AML-193 (cell line): Measurements from ENCODE around the gene TH.
A peak's percentile ranks its signal among the peaks of the same experiment; 100 is the strongest.
"Not testable (repeated sequence)": the region's sequence is repeated elsewhere in the genome, so short reads cannot be mapped to it uniquely, and the experiment has no call there.

Source experiments
- DNase-seq, 2 experiments: peaks; one replicate each; lab custom pipeline; 2025; lab: John Stamatoyannopoulos, UW

TH gene

DNA sequence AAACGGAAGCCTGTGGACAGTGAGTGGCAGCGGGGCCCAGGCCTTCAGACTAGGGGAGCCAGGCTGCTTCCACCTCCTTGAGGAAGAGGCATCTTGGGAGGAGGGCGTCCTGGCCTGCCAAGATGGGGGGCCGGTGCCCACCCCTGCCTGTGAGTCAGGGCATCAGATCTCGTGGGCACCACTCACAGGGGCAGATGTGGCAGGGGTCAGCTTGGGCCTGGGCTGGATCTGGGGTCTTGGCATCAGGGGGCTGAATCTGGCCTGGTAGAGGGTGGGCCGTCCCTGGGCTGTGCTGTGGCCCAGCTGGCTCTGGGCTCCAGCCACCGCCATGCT, 24.1 kb upstream of the TH start:
- no peak for DNase-seq

DNA sequence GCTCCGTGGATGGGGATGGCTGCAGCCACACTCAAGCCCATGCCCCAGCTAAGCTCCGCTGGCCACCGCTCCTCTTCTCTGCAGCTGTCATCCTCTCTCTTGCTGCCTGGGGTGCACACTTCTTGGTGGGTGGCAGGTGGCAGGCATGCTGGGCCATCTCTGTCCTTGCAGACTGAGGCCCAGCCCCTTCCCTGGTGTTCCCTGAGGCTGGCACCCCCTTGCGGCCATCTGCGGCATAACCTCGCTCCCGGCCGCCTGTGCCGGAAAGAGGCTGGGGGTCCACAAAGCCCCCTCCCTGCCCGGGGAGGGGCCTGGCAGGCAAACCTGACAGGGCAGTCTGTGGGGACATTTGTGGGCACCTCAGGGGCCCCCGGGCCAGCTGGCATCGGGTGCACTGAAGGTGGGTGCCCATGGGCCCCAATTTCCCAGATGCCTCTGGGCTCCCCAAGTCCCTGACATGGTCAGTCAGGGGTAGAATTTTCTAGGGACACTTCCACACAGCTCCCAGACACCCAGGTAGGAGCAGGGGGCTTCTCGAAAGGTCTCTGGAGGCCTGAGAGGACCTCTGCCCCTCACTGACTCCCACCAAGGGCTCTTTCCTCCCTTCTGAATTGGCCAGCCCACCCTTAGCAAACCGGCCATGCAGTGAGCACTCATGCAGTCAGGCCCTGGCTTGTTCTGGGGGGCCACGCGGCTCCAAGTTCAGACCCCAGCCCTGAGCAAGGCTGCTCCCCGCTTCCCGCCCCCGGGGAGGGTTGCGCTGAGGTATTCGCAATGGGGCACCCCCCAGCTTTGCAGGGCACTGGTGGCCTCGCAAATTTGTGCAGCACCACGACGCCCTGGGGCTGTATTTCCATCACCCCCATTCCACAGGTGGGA, 23.5 kb upstream of the TH start:
- peak in 1 of 2 experiments; percentile 17 for DNase-seq

DNA sequence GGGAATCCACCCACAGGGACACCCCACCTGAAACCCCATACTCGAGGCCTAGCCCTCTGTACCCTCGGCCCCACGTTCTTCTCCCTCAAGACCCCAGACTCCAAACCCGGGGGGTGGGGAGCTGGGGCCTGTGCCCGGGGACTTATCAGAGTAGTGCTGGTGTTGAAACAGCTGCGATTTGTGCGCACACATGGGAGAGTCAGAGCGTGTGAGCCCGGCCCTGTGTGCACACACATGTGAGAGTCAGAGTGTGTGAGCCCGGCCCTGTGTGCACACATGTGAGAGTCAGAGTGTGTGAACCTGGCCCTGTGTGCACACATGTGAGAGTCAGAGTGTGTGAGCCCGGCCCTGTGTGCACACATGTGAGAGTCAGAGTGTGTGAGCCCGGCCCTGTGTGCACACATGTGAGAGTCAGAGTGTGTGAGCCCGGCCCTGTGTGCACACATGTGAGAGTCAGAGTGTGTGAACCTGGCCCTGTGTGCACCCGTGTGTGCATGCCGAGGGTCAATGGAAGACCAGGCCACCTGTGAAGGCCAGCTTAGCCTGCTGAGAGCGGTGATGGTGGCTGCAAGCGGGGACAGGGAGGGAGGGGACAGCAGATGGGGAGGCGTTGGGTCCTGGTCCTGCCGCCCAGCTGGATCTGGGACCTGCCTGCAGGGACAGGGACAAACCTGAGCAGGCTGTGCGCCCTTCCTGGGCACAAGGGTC, 22.4 kb upstream of the TH start:
- DNase-seq = not testable (repeated sequence)

DNA sequence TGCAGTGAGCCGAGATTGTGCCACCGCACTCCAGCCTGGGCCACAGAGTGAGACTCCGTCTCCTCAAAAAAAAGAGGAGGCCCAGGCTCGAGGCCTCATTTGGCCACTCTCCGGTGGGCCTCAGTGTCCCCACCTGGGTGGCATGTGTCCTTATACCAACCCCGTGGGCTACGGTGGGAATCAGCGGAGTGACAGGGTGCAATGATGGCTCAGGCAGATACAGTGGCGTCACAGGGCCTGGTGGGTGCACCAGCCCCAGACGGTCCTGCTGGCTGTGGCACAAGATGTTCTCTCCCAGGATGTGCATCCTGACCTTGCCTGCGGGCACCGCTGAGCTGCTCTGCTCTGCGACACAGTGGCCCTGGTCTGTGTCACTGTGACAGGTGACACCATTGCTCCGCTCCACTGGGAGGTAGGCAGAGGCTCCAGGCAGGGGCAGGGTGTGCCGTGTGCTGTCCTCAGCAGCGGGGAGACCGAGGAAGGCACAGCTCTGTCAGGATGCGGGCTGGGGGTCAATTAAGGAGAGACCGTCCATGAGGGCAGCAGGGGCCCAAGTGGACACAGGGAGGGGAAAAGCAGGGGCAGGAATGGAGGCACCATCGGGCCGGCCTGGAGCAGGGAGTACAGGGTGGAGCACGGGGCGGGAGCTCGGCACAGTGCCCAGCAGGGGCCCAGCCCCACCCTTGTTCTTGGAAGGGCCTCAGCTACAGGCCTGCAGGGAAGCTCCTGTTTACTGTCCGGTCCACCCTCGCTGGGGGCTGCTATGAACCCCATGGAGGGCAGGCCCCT, 21.7 kb upstream of the TH start:
- no peak for DNase-seq

DNA sequence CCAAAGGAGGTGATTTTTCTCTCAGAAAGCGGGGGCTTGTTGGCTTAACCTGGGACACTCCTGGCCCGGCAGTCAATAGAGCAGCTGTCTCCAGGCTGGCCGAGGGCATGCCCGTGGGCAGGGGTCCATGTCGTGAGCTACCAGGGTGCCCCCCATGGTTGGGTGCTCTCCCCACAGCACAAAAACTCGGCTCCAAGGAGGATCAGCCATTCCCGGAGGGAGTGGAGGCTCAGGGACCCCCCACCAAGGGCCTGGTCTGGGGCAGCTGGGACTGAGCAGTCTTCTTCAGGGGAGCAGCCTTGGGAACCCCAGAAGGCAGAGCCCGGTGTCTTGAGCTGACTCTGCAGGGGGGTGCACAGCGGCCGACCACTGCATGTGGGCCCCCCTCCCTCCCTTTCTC, 20.8 kb upstream of the TH start:
- no peak for DNase-seq

DNA sequence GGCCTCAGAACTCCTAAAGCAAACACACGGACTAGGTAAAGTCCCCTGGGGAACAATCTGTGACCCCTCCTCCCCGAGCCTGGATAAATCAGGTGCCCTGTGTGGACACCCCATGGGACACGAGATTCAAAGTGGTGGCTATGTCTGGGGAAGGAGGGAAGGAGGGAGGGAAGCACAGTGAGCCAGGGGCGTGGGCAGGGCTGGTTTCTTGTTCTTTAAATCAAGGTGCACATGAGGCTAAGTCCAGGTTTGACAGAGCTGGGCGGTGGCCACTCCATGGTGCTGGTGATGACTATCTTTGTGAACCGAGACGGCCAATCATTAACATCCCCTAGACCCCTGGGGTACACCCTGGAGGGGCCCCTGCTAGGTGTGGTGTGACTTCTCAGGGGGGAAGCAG, 20.3 kb upstream of the TH start:
- no peak for DNase-seq

DNA sequence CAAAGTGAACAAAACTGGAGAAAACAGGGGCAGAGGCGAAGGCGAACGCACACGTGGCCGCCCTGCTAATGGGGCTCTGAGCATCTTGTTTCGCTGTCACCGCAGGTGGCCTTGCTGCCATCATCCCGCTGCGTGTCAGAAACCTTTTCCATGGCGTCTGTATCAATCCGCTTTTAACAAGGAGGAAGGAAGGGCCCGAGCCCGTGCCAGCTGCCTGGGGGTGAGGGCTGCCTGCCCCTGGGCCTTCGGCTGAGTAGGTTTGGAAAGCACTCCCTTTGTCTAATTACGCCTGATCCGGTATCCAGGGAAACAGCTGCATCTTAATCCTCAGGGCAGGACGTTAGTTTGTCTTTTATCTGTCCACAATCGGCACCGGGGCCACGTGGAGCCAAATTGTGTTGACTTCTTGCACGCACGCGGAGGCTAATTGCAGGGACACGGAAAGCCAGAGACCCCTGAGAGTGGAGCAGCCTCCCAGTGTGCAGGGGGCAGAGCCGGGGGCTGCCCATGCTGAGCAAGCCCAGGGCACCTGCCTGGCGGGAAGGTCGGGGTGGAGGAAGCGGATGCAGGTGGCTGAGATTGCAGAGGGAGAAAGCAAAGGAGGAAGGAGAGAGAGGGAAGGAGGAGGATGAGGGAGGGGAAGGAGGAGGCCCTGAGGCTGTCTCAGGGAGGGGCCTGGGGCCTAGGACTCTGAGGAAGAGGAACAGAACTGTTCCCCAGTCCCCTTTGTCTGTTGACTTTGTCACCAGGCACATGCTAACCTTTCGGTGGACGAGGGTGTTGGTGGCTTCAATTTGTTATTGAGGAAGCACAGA, 19.2 kb upstream of the TH start:
- peak; percentile 5 to 34 for DNase-seq

DNA sequence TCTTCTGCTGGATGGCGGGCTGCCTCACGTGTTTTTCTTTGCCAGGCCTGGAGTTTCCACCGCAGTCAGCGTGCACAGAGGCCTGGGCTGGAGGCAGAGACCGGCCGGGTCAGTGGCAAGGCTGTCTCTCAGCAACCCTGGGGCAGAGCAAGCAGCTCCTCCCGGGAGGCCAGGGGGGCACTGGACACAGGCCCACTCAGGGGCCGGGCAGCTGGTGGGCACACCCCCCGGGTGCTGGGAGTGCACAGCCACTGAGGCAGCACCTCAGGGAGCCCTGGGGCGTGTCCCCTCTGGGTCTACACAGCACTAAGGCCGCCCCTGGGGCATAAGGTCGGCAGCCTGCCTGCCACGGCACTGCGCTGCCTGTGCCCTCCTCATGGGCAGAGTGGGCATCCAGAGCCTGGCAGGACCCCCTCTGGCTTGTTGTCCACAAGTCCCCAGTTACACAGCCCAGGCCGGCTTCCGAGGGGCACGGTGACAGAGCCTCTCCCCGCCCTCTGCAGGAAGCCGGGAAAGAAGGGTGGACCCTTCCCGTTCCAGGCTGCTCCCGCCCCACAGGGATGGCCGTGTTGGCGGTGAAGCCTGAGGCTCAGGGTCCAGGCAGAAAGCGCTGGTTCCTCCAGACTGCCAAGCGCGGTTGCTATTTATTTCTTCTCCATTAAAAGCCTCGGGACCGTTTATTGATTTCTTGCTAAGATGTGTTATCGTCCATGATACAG, 18.5 kb upstream of the TH start:
- DNase-seq = no peak

DNA sequence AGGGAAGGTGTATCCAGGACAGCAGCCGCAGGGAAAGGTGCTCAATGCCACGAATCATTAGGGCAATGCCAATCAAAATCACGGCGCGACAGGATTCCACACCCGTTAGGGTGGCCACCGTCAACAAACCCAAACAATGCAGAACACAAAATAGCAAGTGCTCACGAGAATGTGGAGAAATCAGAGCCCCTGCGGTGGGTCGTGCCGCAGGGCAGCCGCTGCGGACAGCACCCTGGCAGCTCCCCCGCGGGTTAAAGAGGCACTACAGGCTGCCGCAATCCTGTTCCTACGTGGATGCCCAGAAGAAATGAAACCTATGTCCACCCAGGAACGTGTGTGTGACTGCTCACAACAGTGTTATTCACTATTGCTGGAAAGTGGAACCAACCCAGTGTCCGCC, 17.1 kb upstream of the TH start:
- no peak for DNase-seq

DNA sequence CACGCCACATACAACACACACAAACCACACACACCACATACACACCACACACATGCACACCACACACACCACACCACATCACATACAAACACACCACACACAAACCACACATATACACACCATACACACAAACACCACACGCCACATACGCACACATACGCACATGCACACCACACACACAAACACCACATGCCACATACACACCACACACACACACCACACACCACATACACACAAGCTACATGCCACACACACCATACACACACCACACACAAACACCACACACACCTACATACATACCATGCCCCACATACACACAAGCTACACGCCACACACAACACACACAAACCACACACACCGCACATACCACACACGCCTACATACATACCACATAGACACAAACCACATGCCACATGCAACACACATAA, 15.7 kb upstream of the TH start:
- DNase-seq = no peak

DNA sequence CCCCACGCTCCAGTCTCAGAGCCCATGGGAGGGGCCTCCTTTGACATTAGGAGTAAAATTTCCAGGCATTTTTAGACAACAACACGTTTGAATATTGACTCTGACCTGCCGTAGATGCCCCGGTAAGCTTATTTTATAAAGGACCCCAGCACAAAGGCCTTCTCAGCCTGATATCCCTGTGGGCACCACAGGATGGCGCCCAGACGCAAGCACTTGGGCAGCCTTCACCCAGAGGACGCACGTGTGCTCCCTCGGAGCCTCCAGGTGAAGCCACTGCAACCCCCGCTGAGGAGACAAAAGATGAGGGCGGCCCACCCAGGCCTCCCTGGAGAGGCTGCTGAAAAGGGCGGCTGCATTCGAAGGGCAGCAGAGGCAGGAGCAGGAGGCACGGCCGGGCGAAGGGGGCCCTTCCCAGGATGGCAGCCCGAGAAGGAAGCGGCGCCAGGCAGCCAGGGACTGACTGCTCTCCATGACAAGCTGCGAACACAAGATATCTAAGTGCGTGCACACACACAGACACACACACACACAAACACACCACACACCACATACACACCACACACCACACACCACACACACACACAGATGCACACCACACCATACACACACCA, 15.2 kb upstream of the TH start:
- DNase-seq = peak; percentile 9 to 11

DNA sequence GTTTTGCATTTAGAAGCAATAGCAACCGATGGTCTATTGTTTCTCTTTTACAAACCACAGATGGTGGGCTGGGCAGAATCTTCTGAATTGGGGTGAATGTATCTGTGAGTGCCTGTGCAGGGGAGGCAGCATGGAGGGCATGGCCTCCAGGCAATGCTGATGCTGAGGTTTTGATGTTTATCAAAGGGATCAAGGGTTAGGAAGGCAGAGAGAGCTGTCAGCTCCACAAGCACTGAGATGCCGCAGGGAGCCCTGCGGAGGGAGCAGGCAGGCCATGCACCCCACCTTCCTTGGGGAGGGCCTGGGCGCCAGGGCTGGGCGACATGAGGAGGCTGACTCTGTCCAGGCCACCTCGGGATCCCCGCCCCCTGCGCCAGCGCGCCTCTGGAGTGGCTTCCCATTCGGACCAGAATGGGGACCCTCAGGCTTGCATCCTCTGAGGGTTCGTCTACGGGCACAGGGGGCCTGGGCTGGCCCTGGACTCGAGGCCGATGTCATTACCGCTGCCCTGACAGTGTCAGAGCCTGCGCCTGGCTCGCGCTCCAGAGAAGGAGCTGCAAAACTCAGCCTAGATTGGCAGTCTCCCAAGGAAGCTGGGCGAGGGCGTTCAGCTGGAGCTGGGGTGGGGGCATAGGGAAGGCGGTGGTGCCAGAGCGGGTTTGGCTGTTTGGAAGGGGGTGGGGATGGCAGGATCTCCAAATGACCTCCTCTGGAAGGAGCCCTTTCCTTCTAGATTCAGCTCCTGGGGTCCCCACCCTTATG, 13.9 kb upstream of the TH start:
- DNase-seq = no peak

DNA sequence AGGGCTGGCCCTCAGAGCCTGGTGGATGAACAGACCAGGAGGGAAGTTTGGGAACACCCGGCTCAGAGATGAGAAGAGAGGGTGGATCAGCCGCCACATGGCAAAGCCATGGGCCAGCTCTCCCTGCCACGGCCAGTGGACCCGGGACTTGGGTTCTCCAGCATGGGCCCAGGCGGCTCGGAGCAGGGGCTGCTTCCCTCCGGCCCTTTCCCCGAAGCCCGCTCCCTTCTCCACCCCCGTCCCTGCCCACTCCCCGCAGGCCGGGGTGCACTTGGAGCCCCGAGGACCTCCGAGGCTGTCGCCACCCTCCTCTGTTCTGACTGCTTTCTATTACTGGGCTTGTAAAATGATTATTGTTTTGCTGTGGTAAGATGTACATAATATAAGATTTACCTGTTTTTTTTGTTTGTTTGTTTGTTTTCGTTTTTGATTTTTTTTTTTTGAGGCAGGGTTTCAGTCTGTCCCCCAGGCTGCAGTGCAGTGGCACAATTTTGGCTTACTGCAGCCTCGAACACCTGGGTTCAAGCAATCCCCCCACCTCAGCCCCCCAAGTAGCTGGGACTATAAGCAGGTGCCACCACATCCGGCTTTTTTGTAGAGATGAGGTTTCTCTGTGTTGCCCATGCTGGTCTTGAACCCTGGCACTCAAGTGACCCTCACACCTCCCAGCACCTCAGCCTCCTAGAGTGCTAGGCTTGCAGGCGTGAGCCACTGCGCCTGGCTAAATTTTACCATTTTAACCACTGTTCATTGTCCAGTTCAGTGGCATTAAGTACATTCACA, 11.3 kb upstream of the TH start:
- no peak for DNase-seq

DNA sequence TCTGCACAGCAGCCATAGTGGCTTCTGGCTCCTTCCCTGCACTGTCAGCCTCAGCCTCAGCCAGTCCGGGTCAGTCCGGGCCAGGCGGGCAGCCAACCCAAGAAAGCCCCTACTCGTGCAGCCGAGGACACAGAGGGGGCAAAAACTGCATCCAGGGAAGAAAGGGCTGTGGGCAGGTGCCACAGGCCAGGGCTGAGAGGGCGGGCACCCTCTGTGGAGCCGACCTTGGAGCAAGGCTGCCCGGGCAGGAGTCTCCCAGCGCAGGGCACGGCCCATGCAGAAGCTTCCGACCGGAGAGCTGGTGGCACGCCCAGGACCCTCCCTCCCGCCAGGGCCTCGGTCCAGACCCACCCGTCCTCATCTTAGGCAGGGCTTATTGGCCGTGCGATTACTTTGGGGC, 10.5 kb upstream of the TH start:
- DNase-seq = no peak

DNA sequence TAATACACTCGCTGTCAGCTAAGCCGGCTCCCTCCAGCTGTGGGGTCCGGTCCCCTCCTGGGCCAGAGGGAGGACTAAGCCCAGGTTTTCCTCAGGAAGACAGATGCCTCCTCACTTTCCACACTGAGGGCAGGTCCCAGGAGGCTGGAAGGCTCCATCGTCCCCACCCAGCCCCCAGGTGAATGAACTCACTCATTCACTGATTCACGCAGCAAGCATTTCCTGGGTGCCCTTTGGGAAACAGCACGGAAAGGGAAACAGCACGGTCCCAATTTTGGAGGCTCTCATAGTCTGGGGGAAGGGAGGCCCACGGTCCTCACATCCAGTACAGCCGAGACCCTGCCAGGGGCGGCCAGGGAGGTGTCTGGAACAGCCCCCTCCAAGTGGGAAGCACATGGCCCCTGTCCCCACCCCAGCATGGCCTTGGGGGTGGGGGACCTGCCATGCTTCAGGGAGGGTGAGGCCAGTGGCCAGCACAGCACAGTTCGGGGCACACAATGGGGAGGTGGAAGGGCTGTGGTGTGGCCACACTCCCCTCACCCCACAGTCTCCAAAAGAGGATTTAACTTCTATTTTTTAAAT, 9.3 kb upstream of the TH start:
- no peak for DNase-seq

DNA sequence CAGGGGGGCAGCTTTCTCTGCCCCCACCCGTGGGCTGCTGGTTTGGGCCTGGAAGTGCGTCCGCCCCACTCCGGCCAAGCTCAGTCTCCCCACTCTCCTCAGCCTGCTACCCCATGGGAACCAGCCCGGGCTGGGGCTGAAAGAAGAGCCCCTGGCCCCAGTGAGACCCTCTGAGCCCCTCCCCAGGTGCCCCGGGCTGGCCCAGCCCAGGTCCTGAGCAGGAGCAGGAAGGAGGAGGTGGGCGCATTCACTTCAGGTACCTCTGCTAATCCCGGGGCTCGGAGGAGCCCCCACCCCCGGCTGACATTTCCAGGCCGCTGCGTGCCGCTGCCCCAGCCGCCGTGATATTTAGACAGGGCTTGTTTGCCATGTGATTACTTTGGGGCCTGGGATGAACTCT, 8.7 kb upstream of the TH start:
- DNase-seq = no peak

DNA sequence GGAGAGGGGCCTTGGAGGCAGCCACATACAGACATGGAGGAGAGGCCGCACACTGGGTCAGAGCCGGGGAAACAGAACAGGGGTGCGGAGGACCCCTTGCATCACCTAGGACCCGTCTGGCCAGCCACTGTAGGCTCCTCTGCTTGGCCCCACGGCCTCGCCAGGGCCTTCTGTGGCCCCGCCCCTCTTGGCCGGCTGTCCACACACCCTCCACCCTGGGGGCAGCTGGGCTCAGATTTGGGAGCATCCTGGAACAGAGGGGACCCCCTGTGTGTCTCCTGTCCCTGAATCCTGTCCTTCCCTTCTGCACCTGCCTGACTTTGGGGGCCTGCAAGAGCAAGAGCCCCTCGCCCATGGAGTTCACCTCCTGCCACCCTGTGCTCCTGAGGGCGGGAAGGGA, 7.9 kb upstream of the TH start:
- no peak for DNase-seq

DNA sequence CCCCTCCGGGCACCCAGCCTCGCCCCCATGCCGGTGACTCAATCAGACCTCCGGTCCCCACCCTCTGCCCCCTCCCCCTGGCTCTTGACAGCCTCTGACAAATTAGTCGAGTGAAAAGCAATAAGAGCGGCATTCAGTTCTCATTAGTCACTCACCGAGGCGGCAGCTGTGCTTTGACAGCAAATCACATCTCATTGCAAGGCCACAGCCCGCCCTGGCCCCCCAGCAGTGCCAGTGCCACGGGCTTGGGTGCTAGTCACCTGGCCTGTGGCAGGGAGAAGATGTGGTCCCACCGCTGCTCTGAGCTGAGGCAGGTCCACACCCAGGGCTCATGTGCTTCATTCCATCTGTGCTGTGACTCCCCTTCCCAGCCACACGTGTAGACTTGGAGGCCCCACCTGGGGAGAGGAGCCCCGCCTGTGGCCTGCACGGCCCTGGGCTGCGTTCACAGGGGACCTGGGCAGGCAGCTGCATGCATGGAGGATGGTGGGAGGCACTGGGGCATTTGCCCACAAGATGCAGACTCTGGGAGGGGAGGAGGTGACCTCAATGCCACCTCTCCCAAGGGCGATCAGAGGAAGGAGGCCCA, 7.4 kb upstream of the TH start:
- no peak for DNase-seq
